GM19438 (cell line): ENCODE results near the gene GPATCH11.

ENCODE experiments used
- ATAC-seq: cut with Tn5 transposase; IDR thresholded peaks from one replicate; pipeline ENCODE4 v1.9.1; 2021; ENCODE audit warnings: low read depth; ENCODE audit not compliant: unreplicated experiment

Gene GPATCH11

DNA sequence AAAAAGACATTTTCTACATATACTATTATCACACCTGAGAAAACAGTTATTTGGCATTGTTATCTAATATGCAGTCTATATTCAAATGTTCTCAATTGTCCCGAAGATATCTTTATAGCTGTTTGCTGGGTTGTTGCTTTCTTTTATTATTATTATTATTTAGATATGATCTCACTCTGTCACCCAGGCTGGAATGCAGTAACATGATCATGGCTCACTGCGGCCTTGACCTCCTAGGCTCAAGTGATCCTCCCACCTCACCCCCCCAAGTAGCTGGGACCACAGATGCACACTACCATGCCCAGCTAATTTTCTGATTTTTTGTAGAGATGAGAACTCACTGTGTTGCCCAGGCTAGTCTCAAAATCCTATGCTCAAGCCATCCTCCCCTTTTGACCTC is 19.9 kb downstream of the GPATCH11 start:
- no peak for ATAC-seq

GRCh38 chr2:37105150-37105549 is 20.8 kb downstream of the GPATCH11 start:
- no peak for ATAC-seq

GRCh38 chr2:37109523-37109922 is 25.2 kb downstream of the GPATCH11 start:
- no peak for ATAC-seq

- ATAC-seq = no peak
Observed at GRCh38 chr2:37110306-37111212, 26.2 kb downstream of the GPATCH11 start.

- ATAC-seq = no peak
Observed at GRCh38 chr2:37111958-37112357, 27.6 kb downstream of the GPATCH11 start.

DNA sequence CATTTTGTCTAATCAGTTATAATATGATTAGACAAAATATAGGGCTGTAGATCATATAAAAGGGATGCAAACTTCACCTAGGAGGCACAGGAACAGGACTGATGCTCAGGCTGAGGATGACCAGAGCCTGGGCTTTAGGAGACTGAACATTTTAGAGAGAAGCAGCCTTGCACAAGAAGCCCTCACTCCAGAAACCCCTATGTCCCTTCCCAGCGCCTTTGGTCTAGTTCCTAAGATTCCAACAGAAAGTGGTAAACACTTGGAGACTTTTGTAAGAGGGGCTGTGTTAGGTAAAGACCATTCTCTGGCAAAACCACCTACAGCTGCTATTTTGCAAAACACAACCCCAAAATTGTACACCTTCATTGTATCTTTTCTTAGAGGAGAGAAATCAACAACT is 33.2 kb downstream of the GPATCH11 start:
- no peak for ATAC-seq

DNA sequence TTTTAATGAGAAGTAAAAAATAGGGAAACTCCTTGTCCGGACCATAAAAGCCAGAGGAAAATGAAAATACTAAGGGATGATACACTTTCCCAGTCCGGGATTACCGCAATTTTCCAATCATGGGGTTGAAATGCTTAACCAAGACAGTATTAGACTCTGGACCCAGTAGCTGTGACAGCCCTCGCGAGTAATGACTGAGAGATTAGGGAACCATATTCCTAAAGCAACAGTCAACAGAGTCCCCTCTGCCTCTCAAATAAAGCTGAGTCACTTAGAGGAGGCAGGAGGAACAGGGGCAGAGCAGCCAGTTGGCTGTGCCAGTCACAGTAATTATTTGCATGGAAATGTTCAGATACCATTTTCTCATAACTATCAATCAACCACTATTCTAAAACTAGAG is 34.8 kb downstream of the GPATCH11 start:
- ATAC-seq = no peak

DNA sequence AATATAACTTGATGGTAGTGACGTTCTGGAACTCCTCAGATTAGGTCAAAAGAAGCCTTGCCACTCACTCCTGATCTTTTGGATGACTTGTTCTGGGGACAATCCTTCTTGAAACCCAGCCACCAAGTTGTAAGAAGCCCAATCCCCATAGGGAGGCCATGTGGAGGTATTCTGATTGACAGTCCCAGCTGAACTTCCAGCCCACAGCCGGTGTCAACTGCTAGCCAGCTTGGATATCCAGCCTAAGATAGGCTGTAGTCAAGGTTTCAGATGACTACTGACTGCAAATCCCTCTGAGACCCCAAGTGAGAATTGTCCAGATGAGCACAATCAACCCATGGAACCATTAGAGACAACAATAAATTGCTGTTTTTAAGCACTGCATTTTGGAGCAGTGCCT is 41.1 kb downstream of the GPATCH11 start:
- no peak for ATAC-seq

GRCh38 chr2:37132914-37133313 is 48.6 kb downstream of the GPATCH11 start:
- ATAC-seq = no peak

GRCh38 chr2:37142546-37142945 is 58.2 kb downstream of the GPATCH11 start:
- ATAC-seq = no peak

DNA sequence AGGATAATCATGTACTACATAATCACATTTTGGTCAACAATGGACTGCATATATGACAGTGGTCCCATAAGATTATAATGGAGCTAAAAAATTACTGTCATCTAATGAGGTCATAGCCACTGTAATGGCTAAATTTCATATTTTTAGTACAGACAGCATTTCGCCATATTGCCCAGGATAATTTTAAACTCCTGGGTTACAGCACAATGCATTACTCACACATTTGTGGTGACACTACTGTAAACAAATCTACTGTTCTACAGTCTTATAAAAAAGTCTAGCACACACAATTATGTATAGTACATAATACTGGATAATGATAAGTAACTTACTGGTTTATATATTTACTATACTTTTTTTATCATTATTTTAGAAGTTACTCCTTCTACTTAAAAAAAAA is 59.7 kb downstream of the GPATCH11 start:
- no peak for ATAC-seq

GRCh38 chr2:37146062-37146461 is 61.7 kb downstream of the GPATCH11 start:
- ATAC-seq = no peak

GRCh38 chr2:37148325-37148724 is 64.0 kb downstream of the GPATCH11 start:
- ATAC-seq = no peak
